Measurements from ENCODE around the gene KCTD16.

The KCTD16 gene

DNA sequence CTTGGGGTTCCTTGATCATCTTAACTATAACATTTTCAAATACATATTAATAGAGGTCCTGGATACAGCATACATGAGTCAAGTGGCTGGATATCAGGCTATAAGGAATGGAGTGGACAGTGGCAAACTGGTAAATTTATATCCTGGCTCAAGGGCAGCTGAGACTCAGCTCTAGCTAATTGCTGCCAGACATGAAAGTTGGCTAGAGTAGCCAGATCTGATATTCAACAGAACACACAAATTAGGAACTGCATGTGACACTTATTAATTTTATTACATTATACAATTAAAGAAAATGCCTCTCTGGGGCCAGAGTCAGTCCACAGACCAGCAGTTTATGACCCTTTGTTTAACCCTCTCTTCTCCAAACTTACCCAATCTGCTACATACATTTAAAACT is 206.5 kb downstream of the KCTD16 start (continued):
- TF ChIP-seq, protein P1, sequence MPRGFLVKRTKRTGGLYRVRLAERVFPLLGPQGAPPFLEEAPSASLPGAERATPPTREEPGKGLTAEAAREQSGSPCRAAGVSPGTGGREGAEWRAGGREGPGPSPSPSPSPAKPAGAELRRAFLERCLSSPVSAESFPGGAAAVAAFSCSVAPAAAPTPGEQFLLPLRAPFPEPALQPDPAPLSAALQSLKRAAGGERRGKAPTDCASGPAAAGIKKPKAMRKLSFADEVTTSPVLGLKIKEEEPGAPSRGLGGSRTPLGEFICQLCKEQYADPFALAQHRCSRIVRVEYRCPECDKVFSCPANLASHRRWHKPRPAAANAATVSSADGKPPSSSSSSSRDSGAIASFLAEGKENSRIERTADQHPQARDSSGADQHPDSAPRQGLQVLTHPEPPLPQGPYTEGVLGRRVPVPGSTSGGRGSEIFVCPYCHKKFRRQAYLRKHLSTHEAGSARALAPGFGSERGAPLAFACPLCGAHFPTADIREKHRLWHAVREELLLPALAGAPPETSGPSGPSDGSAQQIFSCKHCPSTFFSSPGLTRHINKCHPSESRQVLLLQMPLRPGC (tag by site-specific recombination; IDR thresholded peaks at IDR 0.05) = no peak
- no peak for TF ChIP-seq YY1 (tag by site-specific recombination; IDR thresholded peaks at IDR 0.05)

GRCh38 chr5:144378681-144379080 is 208.0 kb downstream of the KCTD16 start:
- ChIA-PET POLR2A (no interaction called here), CTCF (no interaction called here)
- no peaks in the 10 kb centered on the region for H3K36me3 ChIP-seq (ENCODE audit: control insufficient read depth in 2 of 2, insufficient read depth in 1 of 2, low read length in 2 of 2)
- H3K4me1 ChIP-seq (ENCODE audit: control insufficient read depth, insufficient read depth, low read length) = no peaks in the 10 kb centered on the region
- H3K9me3 ChIP-seq (ENCODE audit: control insufficient read depth, insufficient read depth, low read depth, low read length) = no peaks in the 10 kb centered on the region
- no peak overlapping the region for H3K27ac ChIP-seq (ENCODE audit: extremely low read depth, low read depth, low read length)
- H3K4me3 ChIP-seq (ENCODE audit: low read depth, low read length) = no peak overlapping the region
- TF ChIP-seq ZNF221 (tag by site-specific recombination; IDR thresholded peaks at IDR 0.05; ENCODE audit: borderline replicate concordance) = no peak
- TF ChIP-seq GLIS2 (tag by site-specific recombination; IDR thresholded peaks at IDR 0.05) = no peak
- TF ChIP-seq ZNF473 (tag by site-specific recombination; IDR thresholded peaks at IDR 0.05) = no peak
- TF ChIP-seq PATZ1 (tag by site-specific recombination; IDR thresholded peaks at IDR 0.05) = no peak
- TF ChIP-seq SALL2 (tag by site-specific recombination; IDR thresholded peaks at IDR 0.05; ENCODE audit: borderline replicate concordance) = no peak
- TF ChIP-seq ZNF16 (tag by site-specific recombination; IDR thresholded peaks at IDR 0.05; ENCODE audit: low read depth) = no peak
- TF ChIP-seq ZFP69B (tag by site-specific recombination; IDR thresholded peaks at IDR 0.05) = no peak
- no peak for TF ChIP-seq MYNN (tag by site-specific recombination; IDR thresholded peaks at IDR 0.05; ENCODE audit: borderline replicate concordance)

GRCh38 chr5:144385597-144385996 is 214.9 kb downstream of the KCTD16 start:
- Histone ChIP-seq H3K9me3 (ENCODE audit: control insufficient read depth, insufficient read depth, low read depth, low read length) (no peaks in the 10 kb centered on the region), H3K27ac (ENCODE audit: extremely low read depth, low read depth, low read length) (no peak overlapping the region), H3K4me3 (ENCODE audit: low read depth, low read length) (no peak overlapping the region), H3K36me3 (ENCODE audit: control insufficient read depth in 2 of 2, insufficient read depth in 1 of 2, low read length in 2 of 2) (no peaks in the 10 kb centered on the region), H3K4me1 (ENCODE audit: control insufficient read depth, insufficient read depth, low read length) (no peaks in the 10 kb centered on the region)
- CTCF ChIA-PET = interaction anchor here (0.7 kb wide), 1 partner anchor 1916 kb away, joined by 4 read pairs; no protein-coding TSS in a partner anchor
- TF ChIP-seq ZFP37 (tag by site-specific recombination; IDR thresholded peaks at IDR 0.05) (no peak), ZNF548 (tag by site-specific recombination; IDR thresholded peaks at IDR 0.05) (no peak), ZNF830 (tag by site-specific recombination; IDR thresholded peaks at IDR 0.05; ENCODE audit: low read depth) (no peak), ZNF211 (tag by site-specific recombination; IDR thresholded peaks at IDR 0.05; ENCODE audit: low read depth) (no peak)
- POLR2A ChIA-PET = no interaction called here

- CTCF ChIA-PET = interaction anchor here (0.6 kb wide), 1 partner anchor 186 kb away, joined by 6 read pairs; no protein-coding TSS in a partner anchor
- H3K9me3 ChIP-seq (ENCODE audit: control insufficient read depth, insufficient read depth, low read depth, low read length) = no peaks in the 10 kb centered on the region
- no peaks in the 10 kb centered on the region for H3K4me1 ChIP-seq (ENCODE audit: control insufficient read depth, insufficient read depth, low read length)
- no peaks in the 10 kb centered on the region for H3K36me3 ChIP-seq (ENCODE audit: control insufficient read depth in 2 of 2, insufficient read depth in 1 of 2, low read length in 2 of 2)
- POLR2A ChIA-PET = no interaction called here
- no peak overlapping the region for H3K27ac ChIP-seq (ENCODE audit: extremely low read depth, low read depth, low read length)
- TF ChIP-seq ZNF10 (tag by site-specific recombination; IDR thresholded peaks at IDR 0.05) (no peak), ZBTB17 (tag by site-specific recombination; IDR thresholded peaks at IDR 0.05) (no peak), ZNF23 (tag by site-specific recombination; IDR thresholded peaks at IDR 0.05; ENCODE audit: borderline replicate concordance) (no peak), ZNF404 (tag by site-specific recombination; IDR thresholded peaks at IDR 0.05) (no peak), ZBTB1 (tag by site-specific recombination; IDR thresholded peaks at IDR 0.05) (no peak), ZNF621 (tag by site-specific recombination; IDR thresholded peaks at IDR 0.05) (no peak), ZBTB11 (tag by site-specific recombination; conservative IDR thresholded peaks at IDR 0.05; ENCODE audit: low read depth) (no peak), ZNF513 (tag by site-specific recombination; IDR thresholded peaks at IDR 0.05) (no peak), ZNF121 (tag by site-specific recombination; IDR thresholded peaks at IDR 0.05) (no peak), ZNF600 (tag by site-specific recombination; IDR thresholded peaks at IDR 0.05) (no peak)
- H3K4me3 ChIP-seq (ENCODE audit: low read depth, low read length) = no peak overlapping the region
These were observed 215.6 kb downstream of the KCTD16 start for GRCh38 chr5:144386315-144386714.
